HepG2 (cell line): ENCODE measurements around the gene ERLEC1. TPM values are rescaled to one million over a fixed set of nuclear protein-coding genes. Genes with fewer than 3 reads are reported as not detected.
A peak's percentile ranks its signal among the peaks of the same experiment; 100 is the strongest.

Source experiments
- AHR ChIP-seq: IDR thresholded peaks from 2 replicates; pipeline ENCODE4 v1.6.1; 2018; ENCODE audit warnings: missing genetic modification reagents, missing compliant biosample characterization
- EED ChIP-seq: sonication (generic); formaldehyde crosslinking; IDR thresholded peaks from 2 replicates; pipeline ENCODE4 v1.5.0; 2020; ENCODE audit warnings: mild to moderate bottlenecking, missing genetic modification reagents
- GTF3A ChIP-seq: sonication (generic); formaldehyde crosslinking; conservative IDR thresholded peaks from 2 replicates; pipeline ENCODE4 v1.4.0; 2020; ENCODE audit warnings: mild to moderate bottlenecking, missing genetic modification reagents
- JDP2 ChIP-seq: sonication (generic); formaldehyde crosslinking; IDR thresholded peaks from 2 replicates; pipeline ENCODE4 v1.8.1; 2022; ENCODE audit warnings: missing genetic modification reagents, borderline replicate concordance
- KAT2B ChIP-seq: fragments of 150-350 bp; IDR thresholded peaks from 2 replicates; pipeline ENCODE4 v1.6.1; 2014; ENCODE audit warnings: low read depth, low read length, borderline replicate concordance
- KMT2B ChIP-seq: IDR thresholded peaks from 2 replicates; pipeline ENCODE4 v1.6.1; 2016; ENCODE audit warnings: missing genetic modification reagents, missing compliant biosample characterization
- MIXL1 ChIP-seq: IDR thresholded peaks from 2 replicates; pipeline ENCODE4 v1.6.1; 2016
- NFE2 ChIP-seq: sonication (generic); formaldehyde crosslinking; IDR thresholded peaks from 2 replicates; pipeline ENCODE4 v1.4.0; 2020; ENCODE audit warnings: missing genetic modification reagents
- NFE2L2 ChIP-seq: fragments of 150-350 bp; IDR thresholded peaks from 2 replicates; pipeline ENCODE4 v1.6.1; 2014; ENCODE audit warnings: low read length
- NFYB ChIP-seq: sonication (generic); formaldehyde crosslinking; IDR thresholded peaks from 2 replicates; pipeline ENCODE4 v1.4.0; 2020; ENCODE audit warnings: missing genetic modification reagents
- NRL ChIP-seq: sonication (generic); formaldehyde crosslinking; IDR thresholded peaks from 2 replicates; pipeline ENCODE4 v1.5.0; 2020; ENCODE audit warnings: missing genetic modification reagents, mild to moderate bottlenecking, moderate library complexity, borderline replicate concordance
- SMARCC2 ChIP-seq: fragments of 450-650 bp; IDR thresholded peaks from 2 replicates; pipeline ENCODE4 v1.6.1; 2017; ENCODE audit warnings: antibody characterized with exemption, mild to moderate bottlenecking
- SSRP1 ChIP-seq: IDR thresholded peaks from 2 replicates; pipeline ENCODE4 v1.6.1; 2016; ENCODE audit warnings: control low read depth
- U2AF1 ChIP-seq: fragments of 200-400 bp; formaldehyde crosslinking; optimal IDR thresholded peaks from 2 replicates; pipeline ENCODE3; 2017; ENCODE audit warnings: mild to moderate bottlenecking, low read depth, low read length
- U2AF2 ChIP-seq: fragments of 200-400 bp; formaldehyde crosslinking; IDR thresholded peaks from 2 replicates; pipeline ENCODE4 v1.6.1; 2017; ENCODE audit warnings: low read depth, mild to moderate bottlenecking, low read length
- YEATS4 ChIP-seq: sonication (generic); formaldehyde crosslinking; IDR thresholded peaks from 2 replicates; pipeline ENCODE4 v1.4.0; 2020; ENCODE audit warnings: missing genetic modification reagents, borderline replicate concordance
- ZFP90 ChIP-seq: sonication (generic); formaldehyde crosslinking; IDR thresholded peaks from 2 replicates; pipeline ENCODE4 v1.8.0; 2022; ENCODE audit warnings: missing genetic modification reagents, mild to moderate bottlenecking, inconsistent platforms, borderline replicate concordance
- ZMYM2 ChIP-seq: sonication (generic); formaldehyde crosslinking; IDR thresholded peaks from 2 replicates; pipeline ENCODE4 v1.8.0; 2022; ENCODE audit warnings: mild to moderate bottlenecking, missing genetic modification reagents
- ZNF432 ChIP-seq: sonication (generic); formaldehyde crosslinking; IDR thresholded peaks from 2 replicates; pipeline ENCODE4 v1.5.0; 2020; ENCODE audit warnings: missing genetic modification reagents, mild to moderate bottlenecking, borderline replicate concordance
- ZNF460 ChIP-seq: sonication (generic); formaldehyde crosslinking; IDR thresholded peaks from 2 replicates; pipeline ENCODE4 v1.5.1; 2020; ENCODE audit warnings: missing genetic modification reagents, mild to moderate bottlenecking, borderline replicate concordance
- ZNF558 ChIP-seq: sonication (generic); formaldehyde crosslinking; IDR thresholded peaks from 2 replicates; pipeline ENCODE4 v1.9.0; 2022; ENCODE audit warnings: mild to moderate bottlenecking, missing genetic modification reagents, borderline replicate concordance
- ZNF577 ChIP-seq: sonication (generic); formaldehyde crosslinking; IDR thresholded peaks from 2 replicates; pipeline ENCODE4 v1.4.0; 2020; ENCODE audit warnings: mild to moderate bottlenecking, low read depth, missing genetic modification reagents, borderline replicate concordance
- ZNF652 ChIP-seq: IDR thresholded peaks from 2 replicates; pipeline ENCODE4 v1.6.1; 2016; ENCODE audit warnings: low read depth, borderline replicate concordance
- ZNF724P ChIP-seq: sonication (generic); formaldehyde crosslinking; IDR thresholded peaks from 2 replicates; pipeline ENCODE4 v1.8.0; 2022; ENCODE audit warnings: missing genetic modification reagents, borderline replicate concordance
- ZZZ3 ChIP-seq: sonication (generic); formaldehyde crosslinking; IDR thresholded peaks from 2 replicates; pipeline ENCODE4 v1.4.0; 2020; ENCODE audit warnings: missing genetic modification reagents, mild to moderate bottlenecking, borderline replicate concordance
- polyA plus RNA-seq, 8 experiments: library from polyadenylated mRNA; depleted of rRNA in 3 of 8; stranded (reverse) in 7 of 8; unstranded in 1 of 8; fragments of >200 nt; fragmentation: Illumina TruSeq in 4 of 8; extraction: Trizol in 4 of 8; gene quantifications; 2 replicates each; pipeline versions ENCODE4 v1.2.1 to v1.2.3, GENCODE V29; 2011 to 2016; ENCODE audit warnings: low read depth in 4 of 8, missing spikeins in 1 of 8, mixed read lengths in 1 of 8; ENCODE audit not compliant: insufficient read depth in 1 of 8
- total RNA-seq, 5 experiments: library from RNA; depleted of rRNA; stranded (reverse); fragments of >200 nt; fragmentation: Illumina TruSeq; extraction: Trizol; gene quantifications; 2 replicates each; pipeline ENCODE4 v1.2.3, GENCODE V29; 2016; ENCODE audit warnings: low read depth in 1 of 5
- TF ChIP-seq, protein P1 (sequence below): sonication (generic); formaldehyde crosslinking; IDR thresholded peaks from 2 replicates; pipeline ENCODE4 v1.5.0; 2020; ENCODE audit warnings: mild to moderate bottlenecking, missing genetic modification reagents, borderline replicate concordance
- TF ChIP-seq, protein P2 (sequence below): sonication (generic); formaldehyde crosslinking; IDR thresholded peaks from 2 replicates; pipeline ENCODE4 v1.9.0; 2021; ENCODE audit warnings: missing genetic modification reagents, borderline replicate concordance

ERLEC1 gene
- total and polyA plus RNA-seq, 2 of the 13 experiments (the other 11 are each of a cell fraction or from before 2014, with no cell fraction given) = 87.3 to 88.4 TPM

DNA sequence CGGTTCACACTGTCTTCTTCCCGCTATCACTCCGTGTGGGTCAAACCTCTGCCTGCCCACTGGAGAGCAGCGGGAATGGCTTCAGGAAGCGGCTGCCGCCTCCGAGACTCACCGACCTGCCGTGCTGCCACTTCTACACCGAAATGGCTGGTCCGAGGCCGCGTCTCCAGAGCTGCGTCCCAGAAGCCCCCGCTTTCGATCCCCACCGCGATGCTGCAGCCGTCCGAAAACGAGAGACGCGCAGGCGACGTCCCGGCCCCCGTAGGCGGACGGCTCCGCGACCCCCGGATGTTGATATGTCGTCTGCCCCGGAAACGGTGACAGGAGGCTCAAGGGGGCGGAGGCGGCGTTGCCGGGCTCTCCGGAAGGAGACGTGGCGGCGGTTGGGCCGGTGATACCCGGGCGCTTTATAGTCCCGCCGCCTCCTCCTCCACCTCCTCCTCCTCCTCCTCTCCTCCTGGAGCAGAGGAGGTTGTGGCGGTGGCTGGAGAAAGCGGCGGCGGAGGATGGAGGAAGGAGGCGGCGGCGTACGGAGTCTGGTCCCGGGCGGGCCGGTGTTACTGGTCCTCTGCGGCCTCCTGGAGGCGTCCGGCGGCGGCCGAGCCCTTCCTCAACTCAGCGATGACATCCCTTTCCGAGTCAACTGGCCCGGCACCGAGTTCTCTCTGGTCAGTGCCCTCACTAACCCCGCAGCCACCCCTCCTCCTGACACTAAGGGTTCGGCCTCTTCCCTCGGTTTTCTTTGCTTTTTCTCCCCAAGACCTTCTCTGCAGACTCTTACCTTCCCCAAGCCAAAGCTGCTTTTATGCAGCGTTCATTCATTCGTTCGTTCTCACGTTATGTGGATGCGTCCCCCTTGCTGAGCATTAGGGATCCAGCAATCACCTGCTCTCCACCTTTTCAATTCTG, at the start of gene ERLEC1, which contains the start of gene ASB3 (continued):
- peak; percentile 54; the same call in 1 of the 2 replicates for TF ChIP-seq ZMYM2 (CRISPR knock-in tag)
- 0 out of 2 replicates have a peak, but pooled peaks have one; percentile 6 for TF ChIP-seq NFE2L2
- TF ChIP-seq U2AF1 = no peak
- TF ChIP-seq ZNF724P (CRISPR knock-in tag) = peak; percentile 86
- peak; percentile 95 for TF ChIP-seq ZFP90 (CRISPR knock-in tag)
- TF ChIP-seq ZNF432 (CRISPR knock-in tag) = 0 out of 2 replicates have a peak, but pooled peaks have one; percentile 9
- TF ChIP-seq, protein P1, sequence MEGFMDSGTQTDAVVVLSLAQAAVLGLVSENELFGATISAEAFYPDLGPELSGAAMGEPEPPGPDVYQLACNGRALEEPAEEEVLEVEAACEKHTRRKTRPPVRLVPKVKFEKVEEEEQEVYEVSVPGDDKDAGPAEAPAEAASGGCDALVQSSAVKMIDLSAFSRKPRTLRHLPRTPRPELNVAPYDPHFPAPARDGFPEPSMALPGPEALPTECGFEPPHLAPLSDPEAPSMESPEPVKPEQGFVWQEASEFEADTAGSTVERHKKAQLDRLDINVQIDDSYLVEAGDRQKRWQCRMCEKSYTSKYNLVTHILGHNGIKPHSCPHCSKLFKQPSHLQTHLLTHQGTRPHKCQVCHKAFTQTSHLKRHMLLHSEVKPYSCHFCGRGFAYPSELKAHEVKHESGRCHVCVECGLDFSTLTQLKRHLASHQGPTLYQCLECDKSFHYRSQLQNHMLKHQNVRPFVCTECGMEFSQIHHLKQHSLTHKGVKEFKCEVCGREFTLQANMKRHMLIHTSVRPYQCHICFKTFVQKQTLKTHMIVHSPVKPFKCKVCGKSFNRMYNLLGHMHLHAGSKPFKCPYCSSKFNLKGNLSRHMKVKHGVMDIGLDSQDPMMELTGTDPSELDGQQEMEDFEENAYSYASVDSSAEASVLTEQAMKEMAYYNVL (CRISPR knock-in tag) = peak; percentile 94
- no peak for TF ChIP-seq JDP2
- TF ChIP-seq SSRP1 (CRISPR knock-in tag) = no peak
- TF ChIP-seq ZNF577 = no peak
- no peak for TF ChIP-seq NFE2
- peak; percentile 48; the same call in 1 of the 2 replicates for TF ChIP-seq ZNF460 (CRISPR knock-in tag)
- TF ChIP-seq, protein P2, sequence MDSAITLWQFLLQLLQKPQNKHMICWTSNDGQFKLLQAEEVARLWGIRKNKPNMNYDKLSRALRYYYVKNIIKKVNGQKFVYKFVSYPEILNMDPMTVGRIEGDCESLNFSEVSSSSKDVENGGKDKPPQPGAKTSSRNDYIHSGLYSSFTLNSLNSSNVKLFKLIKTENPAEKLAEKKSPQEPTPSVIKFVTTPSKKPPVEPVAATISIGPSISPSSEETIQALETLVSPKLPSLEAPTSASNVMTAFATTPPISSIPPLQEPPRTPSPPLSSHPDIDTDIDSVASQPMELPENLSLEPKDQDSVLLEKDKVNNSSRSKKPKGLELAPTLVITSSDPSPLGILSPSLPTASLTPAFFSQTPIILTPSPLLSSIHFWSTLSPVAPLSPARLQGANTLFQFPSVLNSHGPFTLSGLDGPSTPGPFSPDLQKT = 0 out of 2 replicates have a peak, but pooled peaks have one; percentile 71
- TF ChIP-seq MIXL1 (CRISPR knock-in tag) = peak; percentile 80; the same call in 1 of the 2 replicates
- peak; percentile 56; the same call in 1 of the 2 replicates for TF ChIP-seq EED
- TF ChIP-seq ZNF558 (CRISPR knock-in tag) = peak; percentile 77; the same call in 1 of the 2 replicates
- TF ChIP-seq AHR (CRISPR knock-in tag) = peak; percentile 98; the same call in 1 of the 2 replicates
- peak; percentile 93 for TF ChIP-seq NRL
- peak; percentile 100 for TF ChIP-seq KMT2B (CRISPR knock-in tag)
- TF ChIP-seq KAT2B = no peak
- peak; percentile 47 for TF ChIP-seq NFYB (CRISPR knock-in tag)
- peak; percentile 93 for TF ChIP-seq ZZZ3 (CRISPR knock-in tag)
- TF ChIP-seq SMARCC2 = no peak
- peak; percentile 99 for TF ChIP-seq YEATS4 (CRISPR knock-in tag)
- TF ChIP-seq U2AF2 = no peak
- TF ChIP-seq GTF3A = 0 out of 2 replicates have a peak, but pooled peaks have one; percentile 78
- peak; percentile 25; the same call in 1 of the 2 replicates for TF ChIP-seq ZNF652 (CRISPR knock-in tag)
